ENCODE data around the gene LORICRIN. TPM values are rescaled to one million over a fixed set of nuclear protein-coding genes. Genes with fewer than 3 reads are reported as not detected.

LORICRIN gene
- total and polyA plus RNA-seq, 9 of the 15 experiments (the other 6 are each of a cell fraction or from before 2014, with no cell fraction given) = not detected

DNA sequence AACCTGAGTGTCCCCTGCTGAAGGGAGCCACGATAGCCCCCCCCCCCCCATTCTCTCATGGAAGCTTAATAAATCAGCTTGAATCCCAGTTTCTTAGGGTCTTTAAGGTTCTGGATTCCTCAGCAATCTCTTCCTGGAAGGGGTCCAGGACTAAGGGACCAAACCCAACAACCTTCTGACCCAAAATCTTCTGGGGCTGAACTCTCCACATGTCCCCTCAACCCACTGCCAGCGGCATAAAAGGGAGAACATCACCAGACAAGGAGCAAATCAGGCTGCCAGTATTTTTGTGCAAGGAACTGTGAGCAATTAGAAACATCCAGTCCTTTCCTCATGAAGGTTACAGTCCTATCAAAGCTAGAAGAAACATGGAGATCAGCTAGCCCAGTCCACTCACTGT lies 12.7 kb upstream of the LORICRIN start:
- no peak overlapping the region for H3K4me2 ChIP-seq (ENCODE audit: insufficient read depth, low read length)
- CTCF ChIA-PET (ENCODE audit: low intra/inter-chr PET ratio) = no interaction called here
- H4K20me1 ChIP-seq (replicated peaks; ENCODE audit: control insufficient read depth, insufficient read depth, low read length) = no peaks in the 10 kb centered on the region
- intact Hi-C loops (cut with micrococcal nuclease) (no loop called here), in situ Hi-C loops (cut with MboI) (no loop called here)
- H3K9ac ChIP-seq (ENCODE audit: insufficient read depth in 1 of 2, low read depth in 2 of 2, low read length in 2 of 2) = no peak overlapping the region
- POLR2A ChIA-PET = no interaction called here
- peaks cover 2 to 5% of the 10 kb centered on the region in 2 experiments; a peak in 3 of 5 replicates for H3K27me3 ChIP-seq (ENCODE audit: control insufficient read depth in 2 of 2, insufficient read depth in 2 of 2, low read length in 2 of 2)
- FAIRE-seq (no peak), ATAC-seq (no peak), DNase-seq (ENCODE audit: extremely low read depth in 1 of 4, low spot score in 3 of 4) (no peak)
- no peaks in the 10 kb centered on the region for H3K79me2 ChIP-seq (ENCODE audit: control insufficient read depth, insufficient read depth, low read length)
- TF ChIP-seq NUFIP1 (IDR thresholded peaks at IDR 0.05; ENCODE audit: partially characterized antibody) (no peak), TAF7 (tag; IDR thresholded peaks at IDR 0.05) (no peak)
- TF ChIP-seq, protein P1, sequence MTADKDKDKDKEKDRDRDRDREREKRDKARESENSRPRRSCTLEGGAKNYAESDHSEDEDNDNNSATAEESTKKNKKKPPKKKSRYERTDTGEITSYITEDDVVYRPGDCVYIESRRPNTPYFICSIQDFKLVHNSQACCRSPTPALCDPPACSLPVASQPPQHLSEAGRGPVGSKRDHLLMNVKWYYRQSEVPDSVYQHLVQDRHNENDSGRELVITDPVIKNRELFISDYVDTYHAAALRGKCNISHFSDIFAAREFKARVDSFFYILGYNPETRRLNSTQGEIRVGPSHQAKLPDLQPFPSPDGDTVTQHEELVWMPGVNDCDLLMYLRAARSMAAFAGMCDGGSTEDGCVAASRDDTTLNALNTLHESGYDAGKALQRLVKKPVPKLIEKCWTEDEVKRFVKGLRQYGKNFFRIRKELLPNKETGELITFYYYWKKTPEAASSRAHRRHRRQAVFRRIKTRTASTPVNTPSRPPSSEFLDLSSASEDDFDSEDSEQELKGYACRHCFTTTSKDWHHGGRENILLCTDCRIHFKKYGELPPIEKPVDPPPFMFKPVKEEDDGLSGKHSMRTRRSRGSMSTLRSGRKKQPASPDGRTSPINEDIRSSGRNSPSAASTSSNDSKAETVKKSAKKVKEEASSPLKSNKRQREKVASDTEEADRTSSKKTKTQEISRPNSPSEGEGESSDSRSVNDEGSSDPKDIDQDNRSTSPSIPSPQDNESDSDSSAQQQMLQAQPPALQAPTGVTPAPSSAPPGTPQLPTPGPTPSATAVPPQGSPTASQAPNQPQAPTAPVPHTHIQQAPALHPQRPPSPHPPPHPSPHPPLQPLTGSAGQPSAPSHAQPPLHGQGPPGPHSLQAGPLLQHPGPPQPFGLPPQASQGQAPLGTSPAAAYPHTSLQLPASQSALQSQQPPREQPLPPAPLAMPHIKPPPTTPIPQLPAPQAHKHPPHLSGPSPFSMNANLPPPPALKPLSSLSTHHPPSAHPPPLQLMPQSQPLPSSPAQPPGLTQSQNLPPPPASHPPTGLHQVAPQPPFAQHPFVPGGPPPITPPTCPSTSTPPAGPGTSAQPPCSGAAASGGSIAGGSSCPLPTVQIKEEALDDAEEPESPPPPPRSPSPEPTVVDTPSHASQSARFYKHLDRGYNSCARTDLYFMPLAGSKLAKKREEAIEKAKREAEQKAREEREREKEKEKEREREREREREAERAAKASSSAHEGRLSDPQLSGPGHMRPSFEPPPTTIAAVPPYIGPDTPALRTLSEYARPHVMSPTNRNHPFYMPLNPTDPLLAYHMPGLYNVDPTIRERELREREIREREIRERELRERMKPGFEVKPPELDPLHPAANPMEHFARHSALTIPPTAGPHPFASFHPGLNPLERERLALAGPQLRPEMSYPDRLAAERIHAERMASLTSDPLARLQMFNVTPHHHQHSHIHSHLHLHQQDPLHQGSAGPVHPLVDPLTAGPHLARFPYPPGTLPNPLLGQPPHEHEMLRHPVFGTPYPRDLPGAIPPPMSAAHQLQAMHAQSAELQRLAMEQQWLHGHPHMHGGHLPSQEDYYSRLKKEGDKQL (CRISPR knock-in tag; IDR thresholded peaks at IDR 0.05; ENCODE audit: borderline replicate concordance) = no peak
- TF ChIP-seq, protein P2, sequence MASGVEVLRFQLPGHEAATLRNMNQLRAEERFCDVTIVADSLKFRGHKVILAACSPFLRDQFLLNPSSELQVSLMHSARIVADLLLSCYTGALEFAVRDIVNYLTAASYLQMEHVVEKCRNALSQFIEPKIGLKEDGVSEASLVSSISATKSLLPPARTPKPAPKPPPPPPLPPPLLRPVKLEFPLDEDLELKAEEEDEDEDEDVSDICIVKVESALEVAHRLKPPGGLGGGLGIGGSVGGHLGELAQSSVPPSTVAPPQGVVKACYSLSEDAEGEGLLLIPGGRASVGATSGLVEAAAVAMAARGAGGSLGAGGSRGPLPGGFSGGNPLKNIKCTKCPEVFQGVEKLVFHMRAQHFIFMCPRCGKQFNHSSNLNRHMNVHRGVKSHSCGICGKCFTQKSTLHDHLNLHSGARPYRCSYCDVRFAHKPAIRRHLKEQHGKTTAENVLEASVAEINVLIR (CRISPR knock-in tag; IDR thresholded peaks at IDR 0.05) = no peak
- TF ChIP-seq, protein P3, sequence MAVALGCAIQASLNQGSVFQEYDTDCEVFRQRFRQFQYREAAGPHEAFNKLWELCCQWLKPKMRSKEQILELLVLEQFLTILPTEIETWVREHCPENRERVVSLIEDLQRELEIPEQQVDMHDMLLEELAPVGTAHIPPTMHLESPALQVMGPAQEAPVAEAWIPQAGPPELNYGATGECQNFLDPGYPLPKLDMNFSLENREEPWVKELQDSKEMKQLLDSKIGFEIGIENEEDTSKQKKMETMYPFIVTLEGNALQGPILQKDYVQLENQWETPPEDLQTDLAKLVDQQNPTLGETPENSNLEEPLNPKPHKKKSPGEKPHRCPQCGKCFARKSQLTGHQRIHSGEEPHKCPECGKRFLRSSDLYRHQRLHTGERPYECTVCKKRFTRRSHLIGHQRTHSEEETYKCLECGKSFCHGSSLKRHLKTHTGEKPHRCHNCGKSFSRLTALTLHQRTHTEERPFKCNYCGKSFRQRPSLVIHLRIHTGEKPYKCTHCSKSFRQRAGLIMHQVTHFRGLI (CRISPR knock-in tag; IDR thresholded peaks at IDR 0.05) = no peak
- H3K27ac ChIP-seq (ENCODE audit: extremely low read depth, low read depth, low read length) = no peak overlapping the region
- no peaks in the 10 kb centered on the region for H3K36me3 ChIP-seq (ENCODE audit: control insufficient read depth, insufficient read depth, low read length)
- no TSS peak for BruUV-seq (replicated peaks)
- H3K4me1 ChIP-seq (replicated peaks in 1 of 2; ENCODE audit: control insufficient read depth in 2 of 2, insufficient read depth in 2 of 2, low read length in 2 of 2) = no peaks in the 10 kb centered on the region
- WGBS (ENCODE audit: insufficient coverage, low coverage, missing lambda C conversion rate) = 0% methylated on average over 2 of the region's 2 CpGs
- no peaks in the 10 kb centered on the region for H3K9me1 ChIP-seq (ENCODE audit: control insufficient read depth, insufficient read depth, low read length)
- H3K4me3 ChIP-seq = no peak overlapping the region
- H3K9me3 ChIP-seq (replicated peaks; ENCODE audit: control insufficient read depth, insufficient read depth, low read depth, low read length) = no peaks in the 10 kb centered on the region
- H2AFZ ChIP-seq (ENCODE audit: low read depth, low read length) = no peak overlapping the region
